B cell (primary cell): Measurements from ENCODE around the gene RPP38. TPM values are rescaled to one million over a fixed set of nuclear protein-coding genes. Genes with fewer than 3 reads are reported as not detected.

ENCODE experiments used
- ATAC-seq: fragments of 200-7000 bp; cut with Tn5 transposase; one replicate; pipeline ENCODE4 v1.10.0; 2021; ENCODE audit warnings: low read depth, mild to moderate bottlenecking, moderate number of reproducible peaks, moderate library complexity
- CTCF ChIA-PET: fragments of 350-600 bp; sonication (Branson Sonifier 250); formaldehyde crosslinking; loops from one replicate; lab custom pipeline; 2021; ENCODE audit warnings: antibody characterized with exemption, inconsistent platforms; lab: Charles Lee
- POLR2A ChIA-PET: fragments of 350-600 bp; sonication (Branson Sonifier 250); formaldehyde crosslinking; loops from one replicate; lab custom pipeline; 2021; ENCODE audit warnings: antibody characterized with exemption; lab: Charles Lee
- DNase-seq: peaks from one replicate; pipeline ENCODE4 v3.0.0; 2013
- H2AFZ ChIP-seq: 2 replicates; pipeline ENCODE4 v1.6.1; 2012; ENCODE audit warnings: mild to moderate bottlenecking, low read depth, low read length; ENCODE audit not compliant: insufficient read depth, poor library complexity, severe bottlenecking
- H3K27ac ChIP-seq, 2 donors: 1 replicate in 1 of 2; 2 replicates in 1 of 2; pipeline ENCODE4 v1.5.1; 2012 to 2013; ENCODE audit warnings: low read length in 2 of 2, mild to moderate bottlenecking in 2 of 2, moderate library complexity in 1 of 2
- H3K27me3 ChIP-seq, 4 experiments: fragments of 200-600 bp in 1 of 4; sonication (generic) in 1 of 4; replicated peaks in 1 of 4; 1 replicate in 2 of 4; 2 replicates in 2 of 4; pipeline versions ENCODE4 v1.6.1 to v1.7.0; 2013 to 2016; ENCODE audit warnings: low read length in 3 of 4, mild to moderate bottlenecking in 2 of 4, mixed read lengths in 1 of 4, moderate library complexity in 1 of 4; ENCODE audit not compliant: insufficient read depth in 4 of 4, control insufficient read depth in 3 of 4; ENCODE audit errors: control extremely low read depth in 1 of 4
- H3K36me3 ChIP-seq, 2 experiments: replicated peaks in 1 of 2; 1 replicate in 1 of 2; 2 replicates in 1 of 2; pipeline versions ENCODE4 v1.6.1 to v1.7.1; 2013; ENCODE audit warnings: low read length in 1 of 2; ENCODE audit not compliant: insufficient read depth in 2 of 2, control insufficient read depth in 1 of 2; ENCODE audit errors: control extremely low read depth in 1 of 2, extremely low read depth in 1 of 2
- H3K4me1 ChIP-seq, 2 donors: fragments of 200-600 bp in 1 of 2; sonication (generic) in 1 of 2; 1 replicate in 1 of 2; 2 replicates in 1 of 2; pipeline versions ENCODE4 v1.5.1 to v1.6.1; 2013 to 2017; ENCODE audit warnings: low read length in 2 of 2; ENCODE audit not compliant: control insufficient read depth in 2 of 2, insufficient read depth in 2 of 2
- H3K4me2 ChIP-seq: replicated peaks from 2 replicates; pipeline ENCODE3; 2012; ENCODE audit warnings: mild to moderate bottlenecking, low read depth, low read length; ENCODE audit not compliant: poor library complexity, severe bottlenecking
- H3K4me3 ChIP-seq, 5 experiments: fragments of 200-600 bp in 1 of 5; sonication (generic) in 1 of 5; 1 replicate in 3 of 5; 2 replicates in 2 of 5; pipeline versions ENCODE4 v1.5.1 to v1.7.0; 2011 to 2016; ENCODE audit warnings: low read length in 4 of 5, mild to moderate bottlenecking in 4 of 5, low read depth in 2 of 5, control low read depth in 1 of 5, moderate library complexity in 1 of 5; ENCODE audit not compliant: insufficient read depth in 1 of 5; ENCODE audit errors: control extremely low read depth in 1 of 5, extremely low read depth in 1 of 5
- H3K79me2 ChIP-seq: fragments of 200-600 bp; sonication (generic); one replicate; pipeline ENCODE4 v1.6.0; 2016; ENCODE audit warnings: low read length; ENCODE audit not compliant: control insufficient read depth, insufficient read depth
- H3K9ac ChIP-seq: fragments of 200-600 bp; sonication (generic); 2 replicates; pipeline ENCODE4 v1.6.1; 2017; ENCODE audit warnings: mild to moderate bottlenecking, low read length, moderate library complexity
- H3K9me3 ChIP-seq, 3 donors: one replicate each; pipeline versions ENCODE4 v1.6.1 to v1.7.1; 2013; ENCODE audit warnings: low read length in 2 of 3; ENCODE audit not compliant: control insufficient read depth in 2 of 3, insufficient read depth in 1 of 3; ENCODE audit errors: control extremely low read depth in 1 of 3
- H4K20me1 ChIP-seq: 2 replicates; pipeline ENCODE4 v1.6.0; 2012; ENCODE audit warnings: mild to moderate bottlenecking, low read length; ENCODE audit not compliant: insufficient read depth, control insufficient read depth, poor library complexity, severe bottlenecking
- H3K27ac Mint-ChIP-seq: one replicate; pipeline ENCODE4 v1.8.0; 2021; ENCODE audit warnings: mixed read lengths
- H3K27me3 Mint-ChIP-seq: one replicate; pipeline ENCODE4 v1.8.0; 2021; ENCODE audit warnings: mixed read lengths
- H3K4me1 Mint-ChIP-seq: one replicate; pipeline ENCODE4 v1.8.0; 2021; ENCODE audit warnings: mixed read lengths
- H3K4me3 Mint-ChIP-seq: one replicate; pipeline ENCODE4 v1.8.0; 2021; ENCODE audit warnings: mixed read lengths
- H3K9me3 Mint-ChIP-seq: one replicate; pipeline ENCODE4 v1.8.0; 2022; ENCODE audit warnings: mixed read lengths; ENCODE audit not compliant: insufficient read depth
- EZH2 ChIP-seq: IDR thresholded peaks from 2 replicates; pipeline ENCODE4 v1.6.1; 2012; ENCODE audit warnings: borderline replicate concordance, low read depth, mild to moderate bottlenecking, moderate library complexity, low read length; ENCODE audit not compliant: insufficient read depth, poor library complexity, severe bottlenecking
- WGBS: methylation state at CpG from one replicate; pipeline ENCODE4 v1.1.5; 2013; ENCODE audit warnings: missing lambda C conversion rate; ENCODE audit not compliant: insufficient coverage; 5-methylcytosine and 5-hydroxymethylcytosine counted together
- intact Hi-C: fragments of 100-400 bp; cut with micrococcal nuclease; formaldehyde crosslinking; loops from one replicate; pipeline ENCODE4 v1.10.0; 2022
- polyA plus RNA-seq: library from polyadenylated mRNA; depleted of rRNA; stranded (reverse); fragments of >200 nt; gene quantifications from 2 replicates; pipeline ENCODE4 v1.2.3, GENCODE V29; 2012
- total RNA-seq, 2 donors: library from RNA; stranded (reverse); fragments of 120-200 nt in 1 of 2; gene quantifications; 1 replicate in 1 of 2; 2 replicates in 1 of 2; pipeline versions ENCODE4 v1.2.3 to v1.2.4, GENCODE V29; 2013 to 2022
- TF ChIP-seq, protein P1 (sequence below): fragments of 200-600 bp; IDR thresholded peaks from one replicate; pipeline ENCODE4 v1.8.0; 2022; ENCODE audit warnings: antibody characterized with exemption, mild to moderate bottlenecking

RPP38 gene
- total and polyA plus RNA-seq, 2 donors (not counting 1 experiment from before 2014, with no cell fraction given), result 12.7 to 24.8 TPM

- DNase-seq, result no peak
- no peaks in the 10 kb centered on the region for H3K9me3 Mint-ChIP-seq
- Histone ChIP-seq H3K4me3 (no peak overlapping the region), H3K36me3 (peaks cover 0 to 14% of the 10 kb centered on the region in 2 experiments), H3K27me3 (no peaks in the 10 kb centered on the region), H3K9ac (no peak overlapping the region), H4K20me1 (no peaks in the 10 kb centered on the region), H3K27ac (no peak overlapping the region), H2AFZ (no peak overlapping the region), H3K4me1 (peaks cover 23 to 24% of the 10 kb centered on the region in 2 donors), H3K4me2 (no peak overlapping the region), H3K79me2 (peaks cover 5% of the 10 kb centered on the region), H3K9me3 (no peaks in the 10 kb centered on the region)
- POLR2A ChIA-PET, result no interaction called here
- H3K4me3 Mint-ChIP-seq, result no peak overlapping the region
- H3K27ac Mint-ChIP-seq, result no peak overlapping the region
- CTCF ChIA-PET, result no interaction called here
- 100% methylated on average over 1 of the region's 1 CpG for WGBS
- no peak for TF ChIP-seq EZH2
- TF ChIP-seq, protein P1, sequence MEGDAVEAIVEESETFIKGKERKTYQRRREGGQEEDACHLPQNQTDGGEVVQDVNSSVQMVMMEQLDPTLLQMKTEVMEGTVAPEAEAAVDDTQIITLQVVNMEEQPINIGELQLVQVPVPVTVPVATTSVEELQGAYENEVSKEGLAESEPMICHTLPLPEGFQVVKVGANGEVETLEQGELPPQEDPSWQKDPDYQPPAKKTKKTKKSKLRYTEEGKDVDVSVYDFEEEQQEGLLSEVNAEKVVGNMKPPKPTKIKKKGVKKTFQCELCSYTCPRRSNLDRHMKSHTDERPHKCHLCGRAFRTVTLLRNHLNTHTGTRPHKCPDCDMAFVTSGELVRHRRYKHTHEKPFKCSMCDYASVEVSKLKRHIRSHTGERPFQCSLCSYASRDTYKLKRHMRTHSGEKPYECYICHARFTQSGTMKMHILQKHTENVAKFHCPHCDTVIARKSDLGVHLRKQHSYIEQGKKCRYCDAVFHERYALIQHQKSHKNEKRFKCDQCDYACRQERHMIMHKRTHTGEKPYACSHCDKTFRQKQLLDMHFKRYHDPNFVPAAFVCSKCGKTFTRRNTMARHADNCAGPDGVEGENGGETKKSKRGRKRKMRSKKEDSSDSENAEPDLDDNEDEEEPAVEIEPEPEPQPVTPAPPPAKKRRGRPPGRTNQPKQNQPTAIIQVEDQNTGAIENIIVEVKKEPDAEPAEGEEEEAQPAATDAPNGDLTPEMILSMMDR, result no peak
- intact Hi-C loops, result no loop called here
- H3K27me3 Mint-ChIP-seq, result no peaks in the 10 kb centered on the region
- peaks cover 35% of the 10 kb centered on the region for H3K4me1 Mint-ChIP-seq
- ATAC-seq, result no peak
Observed at GRCh38 chr10:15137636-15138035, 40.5 kb downstream of the RPP38 start.

GRCh38 chr10:15140698-15141097 is 43.5 kb downstream of the RPP38 start:
- peak overlapping the region; percentile 92 for H3K27ac Mint-ChIP-seq

More at GRCh38 chr10:15140698-15141097, 43.5 kb downstream of the RPP38 start:
- Mint-ChIP-seq H3K27me3 (no peaks in the 10 kb centered on the region), H3K4me1 (peaks cover 42% of the 10 kb centered on the region), H3K4me3 (peak overlapping the region; percentile 84), H3K9me3 (no peaks in the 10 kb centered on the region)
- no peaks in the 10 kb centered on the region for H3K9me3 ChIP-seq
- no peak for ATAC-seq
- H3K79me2 ChIP-seq, result peaks cover 19% of the 10 kb centered on the region
- peak overlapping the region in 1 of 5 experiments; percentile 39 for H3K4me3 ChIP-seq
- ChIA-PET POLR2A (interaction anchor here (0.7 to 4.1 kb wide), 2 partner anchors 27 to 67 kb away, joined by 4 to 24 read pairs; partner anchors contain the start of gene NMT2), CTCF (interaction anchor here (0.9 to 3.0 kb wide), 7 partner anchors 11 to 35 kb away, joined by 3 to 22 read pairs (median 5); partner anchors contain the start of gene NMT2)
- H4K20me1 ChIP-seq, result no peaks in the 10 kb centered on the region
- H2AFZ ChIP-seq, result no peak overlapping the region
- WGBS, result 100% methylated on average over 2 of the region's 7 CpGs
- H3K9ac ChIP-seq, result peak overlapping the region; percentile 43
- H3K36me3 ChIP-seq, result peaks cover 0 to 4% of the 10 kb centered on the region in 2 experiments
- H3K27me3 ChIP-seq, result no peaks in the 10 kb centered on the region
- H3K4me1 ChIP-seq, result peaks cover 23 to 24% of the 10 kb centered on the region in 2 donors
- peak; percentile 16 for DNase-seq
- TF ChIP-seq EZH2, result no peak
- TF ChIP-seq, protein P1, result no peak
- H3K27ac ChIP-seq, result peak overlapping the region; percentile 20 to 58
- peak overlapping the region; percentile 63 for H3K4me2 ChIP-seq
- intact Hi-C loops, result loop anchor here (1.0 to 10.0 kb wide), 4 partner anchors 28 to 396 kb away; partner anchors contain the start of genes NMT2 and RPP38
